Measurements from ENCODE around the gene HIPK2. TPM values are rescaled to one million over a fixed set of nuclear protein-coding genes. Genes with fewer than 3 reads are reported as not detected.

The HIPK2 gene
- polyA plus RNA-seq, 3 donors, result 1.6 to 12.1 (median 3.0) TPM

GRCh38 chr7:139825666-139826290 is 48.0 kb upstream of the HIPK2 start:
- Histone ChIP-seq H3K4me2 (replicated peaks; ENCODE audit: extremely low read depth, low read length, poor library complexity, severe bottlenecking) (no peak overlapping the region), H3K36me3 (replicated peaks in 1 of 2; ENCODE audit: control insufficient read depth in 1 of 2, insufficient read depth in 2 of 2, low read length in 2 of 2) (no peaks in the 10 kb centered on the region), H4K20me1 (ENCODE audit: insufficient read depth, low read length) (no peaks in the 10 kb centered on the region), H3K4me3 (replicated peaks in 1 of 3; ENCODE audit: low read depth in 2 of 3, low read length in 3 of 3) (no peak overlapping the region), H2AFZ (ENCODE audit: insufficient read depth, low read depth, low read length, poor library complexity, severe bottlenecking) (no peak overlapping the region), H3K27ac (ENCODE audit: low read depth in 1 of 2, low read length in 2 of 2) (no peak overlapping the region), H3K4me1 (ENCODE audit: control insufficient read depth in 1 of 2, insufficient read depth in 2 of 2, low read length in 2 of 2) (peaks cover 20 to 32% of the 10 kb centered on the region in 2 donors), H3K27me3 (ENCODE audit: control insufficient read depth in 2 of 2, insufficient read depth in 2 of 2, low read length in 2 of 2) (no peaks in the 10 kb centered on the region), H3K9me3 (replicated peaks in 1 of 2; ENCODE audit: control insufficient read depth in 1 of 2, insufficient read depth in 1 of 2, low read length in 2 of 2) (no peaks in the 10 kb centered on the region), H3K79me2 (ENCODE audit: insufficient read depth, low read length) (peaks cover 18% of the 10 kb centered on the region), H3K9ac (ENCODE audit: insufficient read depth, low read length, poor library complexity, severe bottlenecking) (no peak overlapping the region)
- peaks cover 0 to 4% of the 10 kb centered on the region in 2 donors for H3K36me3 Mint-ChIP-seq
- DNase-seq, result peak in 2 of 3 donors; percentile 22 to 47
- H3K9me3 Mint-ChIP-seq, result peaks cover 0 to 3% (median 0%) of the 10 kb centered on the region in 7 donors
- H3K4me1 Mint-ChIP-seq, result peaks cover 25% of the 10 kb centered on the region
- H3K4me3 Mint-ChIP-seq, result peak overlapping the region in 1 of 2 donors; percentile 3
- no peak for TF ChIP-seq CTCF (IDR thresholded peaks at IDR 0.05)
- intact Hi-C loops (cut with micrococcal nuclease), result loop anchor here (5.0 to 10.0 kb wide), 2 partner anchors 48 to 51 kb away; partner anchors contain the start of gene HIPK2 (in 2 of the 2)
- peak overlapping the region in 2 of 7 donors; percentile 9 to 58 for H3K27ac Mint-ChIP-seq
- H3K27me3 Mint-ChIP-seq (ENCODE audit: low read depth in 3 of 3), result peaks cover 0 to 2% (median 2%) of the 10 kb centered on the region in 3 donors
- 71% methylated on average over 3 of the region's 9 CpGs for WGBS (ENCODE audit: insufficient coverage)

DNA sequence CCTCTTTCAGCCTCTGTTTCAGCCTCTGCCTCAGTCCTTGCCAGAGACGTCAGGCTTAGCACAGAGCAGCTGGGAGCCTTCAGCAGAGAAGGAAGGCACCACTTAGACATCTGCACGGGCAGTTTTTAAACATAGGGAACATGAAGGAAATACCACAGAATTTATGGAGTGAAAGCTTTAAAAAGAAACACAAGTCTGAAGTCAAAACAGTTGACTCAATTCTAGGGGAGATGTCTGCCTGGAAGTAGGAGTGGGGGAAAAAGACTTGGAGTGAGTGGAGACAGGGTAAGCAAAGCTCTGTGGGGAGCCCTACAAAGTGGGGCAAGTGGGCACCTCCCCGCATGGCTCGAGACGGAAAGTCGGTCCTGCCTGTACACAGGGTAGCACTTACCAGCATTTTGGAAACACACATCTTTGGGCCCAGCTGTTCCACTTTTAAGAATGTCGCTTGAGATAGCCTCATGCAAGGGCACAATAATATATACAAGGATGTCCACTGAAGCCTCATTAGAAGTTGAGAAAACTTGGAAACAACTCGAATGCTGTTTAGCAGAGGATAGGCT is 46.2 kb upstream of the HIPK2 start:
- Histone ChIP-seq H3K79me2 (ENCODE audit: insufficient read depth, low read length) (peaks cover under 1% of the 10 kb centered on the region), H3K9ac (ENCODE audit: insufficient read depth, low read length, poor library complexity, severe bottlenecking) (no peak overlapping the region), H3K9me3 (replicated peaks in 1 of 2; ENCODE audit: control insufficient read depth in 1 of 2, insufficient read depth in 1 of 2, low read length in 2 of 2) (no peaks in the 10 kb centered on the region), H3K27ac (ENCODE audit: low read depth in 1 of 2, low read length in 2 of 2) (no peak overlapping the region), H2AFZ (ENCODE audit: insufficient read depth, low read depth, low read length, poor library complexity, severe bottlenecking) (no peak overlapping the region), H3K4me3 (replicated peaks in 1 of 3; ENCODE audit: low read depth in 2 of 3, low read length in 3 of 3) (no peak overlapping the region), H3K4me1 (ENCODE audit: control insufficient read depth in 1 of 2, insufficient read depth in 2 of 2, low read length in 2 of 2) (peaks cover 7 to 15% of the 10 kb centered on the region in 2 donors), H4K20me1 (ENCODE audit: insufficient read depth, low read length) (no peaks in the 10 kb centered on the region), H3K27me3 (ENCODE audit: control insufficient read depth in 2 of 2, insufficient read depth in 2 of 2, low read length in 2 of 2) (no peaks in the 10 kb centered on the region), H3K36me3 (replicated peaks in 1 of 2; ENCODE audit: control insufficient read depth in 1 of 2, insufficient read depth in 2 of 2, low read length in 2 of 2) (no peaks in the 10 kb centered on the region), H3K4me2 (replicated peaks; ENCODE audit: extremely low read depth, low read length, poor library complexity, severe bottlenecking) (no peak overlapping the region)
- Mint-ChIP-seq H3K4me1 (peaks cover 14% of the 10 kb centered on the region), H3K4me3 (no peak overlapping the region), H3K9me3 (peaks cover 0 to 3% (median 0%) of the 10 kb centered on the region in 7 donors), H3K27me3 (ENCODE audit: low read depth in 3 of 3) (peaks cover 0 to 2% (median 2%) of the 10 kb centered on the region in 3 donors), H3K27ac (no peak overlapping the region), H3K36me3 (peaks cover 0 to 4% of the 10 kb centered on the region in 2 donors)
- intact Hi-C loops (cut with micrococcal nuclease), result loop anchor here in 1 of 2 donors (10.0 kb wide), 1 partner anchor 49 kb away; the partner anchor contains the start of gene HIPK2
- 99% methylated on average over 7 of the region's 8 CpGs for WGBS (ENCODE audit: insufficient coverage)
- TF ChIP-seq CTCF (IDR thresholded peaks at IDR 0.05), result no peak
- no peak for DNase-seq

All from CD14-positive monocyte (primary cell).